Smooth muscle cell (in vitro differentiated cells): ENCODE data around the gene STRN3. TPM values are rescaled to one million over a fixed set of nuclear protein-coding genes. Genes with fewer than 3 reads are reported as not detected.

Experiments used
- DNase-seq: peaks from one replicate; lab custom pipeline; 2025; ENCODE audit not compliant: unreplicated experiment; lab: John Stamatoyannopoulos, UW
- H2AFZ ChIP-seq: fragments of 200-600 bp; sonication (generic); 2 replicates; pipeline ENCODE4 v1.6.0; 2016; ENCODE audit warnings: antibody characterized with exemption, low read depth, mild to moderate bottlenecking
- H3F3A ChIP-seq: fragments of 200-600 bp; sonication (generic); 2 replicates; pipeline ENCODE4 v1.6.0; 2017; ENCODE audit warnings: antibody characterized with exemption, low read depth
- H3K27ac ChIP-seq: fragments of 200-600 bp; sonication (generic); 2 replicates; pipeline ENCODE4 v1.5.1; 2016; ENCODE audit warnings: low read depth, mild to moderate bottlenecking
- H3K27me3 ChIP-seq: fragments of 200-600 bp; sonication (generic); 2 replicates; pipeline ENCODE4 v1.6.1; 2016; ENCODE audit warnings: low read depth, mild to moderate bottlenecking
- H3K36me3 ChIP-seq: fragments of 200-600 bp; sonication (generic); 2 replicates; pipeline ENCODE4 v1.5.1; 2016; ENCODE audit warnings: low read depth
- H3K4me1 ChIP-seq: fragments of 200-600 bp; sonication (generic); 2 replicates; pipeline ENCODE4 v1.5.1; 2016; ENCODE audit warnings: low read depth
- H3K4me2 ChIP-seq: fragments of 200-600 bp; sonication (generic); 2 replicates; pipeline ENCODE4 v1.6.0; 2016; ENCODE audit warnings: mild to moderate bottlenecking
- H3K4me3 ChIP-seq: fragments of 200-600 bp; sonication (generic); 2 replicates; pipeline ENCODE4 v1.5.1; 2016; ENCODE audit warnings: mild to moderate bottlenecking
- H3K79me2 ChIP-seq: fragments of 200-600 bp; sonication (generic); 2 replicates; pipeline ENCODE4 v1.6.0; 2016; ENCODE audit warnings: low read depth, mild to moderate bottlenecking
- H3K9ac ChIP-seq: fragments of 200-600 bp; sonication (generic); 2 replicates; pipeline ENCODE4 v1.6.0; 2016; ENCODE audit warnings: low read depth
- H3K9me3 ChIP-seq: fragments of 200-600 bp; sonication (generic); replicated peaks from 2 replicates; pipeline ENCODE4 v1.5.1; 2016; ENCODE audit warnings: low read depth
- H4K20me1 ChIP-seq: fragments of 200-600 bp; sonication (generic); 2 replicates; pipeline ENCODE4 v1.6.0; 2016; ENCODE audit warnings: low read depth
- CTCF ChIP-seq: fragments of 200-600 bp; sonication (generic); IDR thresholded peaks from 2 replicates; pipeline ENCODE4 v1.5.1; 2017; ENCODE audit warnings: borderline replicate concordance, mild to moderate bottlenecking, antibody characterized with exemption; ENCODE audit not compliant: insufficient read depth, poor library complexity, severe bottlenecking
- WGBS: methylation state at CpG from one replicate; pipeline ENCODE4 v1.1.7; 2016; ENCODE audit warnings: low lambda C conversion rate; 5-methylcytosine and 5-hydroxymethylcytosine counted together
- polyA plus RNA-seq: library from polyadenylated mRNA; unstranded; fragments of >200 nt; fragmentation: Nextera tagmentation; extraction: Ambion mirVana; gene quantifications from 2 replicates; pipeline ENCODE4 v1.2.1, GENCODE V29; 2016
- total RNA-seq: library from RNA; depleted of rRNA; stranded (reverse); fragments of >200 nt; gene quantifications from 2 replicates; pipeline ENCODE4 v1.2.3, GENCODE V29; 2014

The STRN3 gene
- total and polyA plus RNA-seq, 2 experiments from 2014 or later: 6.8 to 43.6 TPM

GRCh38 chr14:31042300-31042699, 16.1 kb upstream of the STRN3 start:
- Histone ChIP-seq H2AFZ (no peak overlapping the region), H3K4me3 (no peak overlapping the region), H3K27me3 (no peaks in the 10 kb centered on the region), H3K4me1 (no peaks in the 10 kb centered on the region), H3K4me2 (no peak overlapping the region), H3K79me2 (no peaks in the 10 kb centered on the region), H4K20me1 (no peaks in the 10 kb centered on the region), H3K9ac (no peak overlapping the region), H3K9me3 (no peaks in the 10 kb centered on the region), H3K27ac (no peak overlapping the region), H3K36me3 (no peaks in the 10 kb centered on the region), H3F3A (no peaks in the 10 kb centered on the region)
- DNase-seq: no peak
- WGBS: 91% methylated on average over 1 of the region's 1 CpG
- no peak for TF ChIP-seq CTCF

- Histone ChIP-seq H3K79me2 (no peaks in the 10 kb centered on the region), H3K27ac (no peak overlapping the region), H3F3A (no peaks in the 10 kb centered on the region), H3K4me3 (no peak overlapping the region), H3K27me3 (no peaks in the 10 kb centered on the region), H3K4me2 (no peak overlapping the region), H3K9ac (no peak overlapping the region), H2AFZ (no peak overlapping the region), H3K9me3 (no peaks in the 10 kb centered on the region), H3K36me3 (no peaks in the 10 kb centered on the region), H4K20me1 (no peaks in the 10 kb centered on the region), H3K4me1 (no peaks in the 10 kb centered on the region)
- WGBS: 21% methylated on average over 3 of the region's 3 CpGs
- DNase-seq: no peak
- TF ChIP-seq CTCF: no peak
Observed at GRCh38 chr14:31038521-31039166, 12.5 kb upstream of the STRN3 start.

GRCh38 chr14:31037709-31038221, 11.6 kb upstream of the STRN3 start:
- Histone ChIP-seq H3K9ac (no peak overlapping the region), H3K79me2 (peaks cover 2% of the 10 kb centered on the region), H3K36me3 (no peaks in the 10 kb centered on the region), H2AFZ (no peak overlapping the region), H3K27me3 (no peaks in the 10 kb centered on the region), H3K4me1 (no peaks in the 10 kb centered on the region), H4K20me1 (no peaks in the 10 kb centered on the region), H3K4me2 (no peak overlapping the region), H3K9me3 (no peaks in the 10 kb centered on the region), H3K27ac (no peak overlapping the region), H3K4me3 (no peak overlapping the region), H3F3A (no peaks in the 10 kb centered on the region)
- DNase-seq: no peak
- no peak for TF ChIP-seq CTCF
- 86% methylated on average over 1 of the region's 1 CpG for WGBS

- WGBS: 100% methylated on average over 4 of the region's 4 CpGs
- Histone ChIP-seq H3K27ac (no peak overlapping the region), H3K4me3 (no peak overlapping the region)
Observed at GRCh38 chr14:31036552-31036951, 10.4 kb upstream of the STRN3 start.

More at GRCh38 chr14:31036552-31036951, 10.4 kb upstream of the STRN3 start:
- TF ChIP-seq CTCF: no peak
- Histone ChIP-seq H2AFZ (no peak overlapping the region), H3K4me2 (no peak overlapping the region), H3K9ac (no peak overlapping the region), H3F3A (no peaks in the 10 kb centered on the region), H3K9me3 (no peaks in the 10 kb centered on the region), H3K79me2 (peaks cover 9% of the 10 kb centered on the region), H3K36me3 (no peaks in the 10 kb centered on the region), H3K27me3 (no peaks in the 10 kb centered on the region), H4K20me1 (no peaks in the 10 kb centered on the region), H3K4me1 (no peaks in the 10 kb centered on the region)
- no peak for DNase-seq
